ENCODE results near the gene RGS13. TPM values are rescaled to one million over a fixed set of nuclear protein-coding genes. Genes with fewer than 3 reads are reported as not detected.
A peak's percentile ranks its signal among the peaks of the same experiment; 100 is the strongest.

RGS13 gene
- total RNA-seq, 1 donor: not detected

DNA sequence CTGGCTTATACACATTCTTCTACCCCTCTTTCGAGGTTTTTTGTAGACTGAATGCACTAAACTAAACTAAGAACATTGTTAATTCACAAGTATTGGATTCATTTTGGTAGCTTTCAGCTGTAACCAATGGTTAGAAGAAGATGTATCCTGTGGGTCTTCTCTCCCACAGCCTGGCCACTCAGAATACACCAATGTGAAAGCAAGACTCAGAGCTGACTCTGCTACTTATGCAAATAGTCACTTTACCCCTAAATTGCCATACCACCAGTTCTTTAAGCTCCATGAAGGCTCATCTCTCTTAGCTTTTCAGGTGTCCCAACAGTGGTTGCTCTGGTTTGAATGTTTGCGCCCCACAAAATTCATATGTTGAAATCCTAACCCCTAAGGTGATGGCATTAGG, 60.1 kb downstream of the RGS13 start:
- H3K4me3 ChIP-seq (ENCODE audit: low read depth, low read length): no peak overlapping the region
- DNase-seq (ENCODE audit: low read depth): no peak
- TF ChIP-seq, protein P1, sequence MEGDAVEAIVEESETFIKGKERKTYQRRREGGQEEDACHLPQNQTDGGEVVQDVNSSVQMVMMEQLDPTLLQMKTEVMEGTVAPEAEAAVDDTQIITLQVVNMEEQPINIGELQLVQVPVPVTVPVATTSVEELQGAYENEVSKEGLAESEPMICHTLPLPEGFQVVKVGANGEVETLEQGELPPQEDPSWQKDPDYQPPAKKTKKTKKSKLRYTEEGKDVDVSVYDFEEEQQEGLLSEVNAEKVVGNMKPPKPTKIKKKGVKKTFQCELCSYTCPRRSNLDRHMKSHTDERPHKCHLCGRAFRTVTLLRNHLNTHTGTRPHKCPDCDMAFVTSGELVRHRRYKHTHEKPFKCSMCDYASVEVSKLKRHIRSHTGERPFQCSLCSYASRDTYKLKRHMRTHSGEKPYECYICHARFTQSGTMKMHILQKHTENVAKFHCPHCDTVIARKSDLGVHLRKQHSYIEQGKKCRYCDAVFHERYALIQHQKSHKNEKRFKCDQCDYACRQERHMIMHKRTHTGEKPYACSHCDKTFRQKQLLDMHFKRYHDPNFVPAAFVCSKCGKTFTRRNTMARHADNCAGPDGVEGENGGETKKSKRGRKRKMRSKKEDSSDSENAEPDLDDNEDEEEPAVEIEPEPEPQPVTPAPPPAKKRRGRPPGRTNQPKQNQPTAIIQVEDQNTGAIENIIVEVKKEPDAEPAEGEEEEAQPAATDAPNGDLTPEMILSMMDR (IDR thresholded peaks at IDR 0.05; ENCODE audit: insufficient read depth, low read length): no peak

DNA sequence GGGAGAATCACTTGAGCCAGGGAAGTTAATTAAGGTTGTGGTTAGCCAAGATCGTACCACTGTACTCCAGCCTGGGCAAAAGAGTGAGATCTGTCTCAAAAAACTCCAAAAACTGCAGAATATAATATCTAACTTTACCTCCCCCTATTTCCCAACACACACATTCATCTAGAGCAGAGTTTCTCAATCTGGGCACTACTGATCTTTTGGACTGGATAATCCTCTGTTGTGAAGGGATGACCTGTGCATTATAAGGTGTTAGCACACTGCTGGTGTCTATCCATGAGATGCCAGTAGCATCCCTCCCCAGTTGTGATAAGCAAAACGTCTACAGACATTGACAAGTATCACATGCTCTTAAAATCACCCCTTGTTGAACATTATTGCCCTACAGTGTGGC, 61.8 kb downstream of the RGS13 start:
- H3K4me3 ChIP-seq (ENCODE audit: low read depth, low read length): no peak overlapping the region
- DNase-seq (ENCODE audit: low read depth): no peak
- TF ChIP-seq, protein P1 (IDR thresholded peaks at IDR 0.05; ENCODE audit: insufficient read depth, low read length): no peak

DNA sequence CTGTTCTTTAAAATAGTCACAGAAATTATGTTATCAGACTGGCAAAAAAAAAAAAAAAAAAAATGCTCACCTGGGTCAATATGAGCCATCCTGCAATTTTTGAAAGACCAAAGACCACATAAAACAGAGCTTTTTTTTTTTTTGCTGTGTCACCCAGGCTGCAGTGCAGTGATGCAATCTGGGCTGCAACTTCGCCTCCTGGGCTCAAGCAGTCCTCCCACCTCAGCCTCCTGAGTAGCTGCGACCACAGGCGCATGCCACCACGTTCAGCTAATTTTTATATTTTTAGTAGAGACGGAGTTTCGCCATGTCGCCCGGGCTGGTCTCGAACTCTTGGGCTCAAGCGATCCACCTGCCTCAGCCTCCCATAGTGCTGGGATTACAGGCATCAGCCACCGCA, 62.8 kb downstream of the RGS13 start:
- TF ChIP-seq, protein P1 (IDR thresholded peaks at IDR 0.05; ENCODE audit: insufficient read depth, low read length): no peak
- no peak for DNase-seq (ENCODE audit: low read depth)
- H3K4me3 ChIP-seq (ENCODE audit: low read depth, low read length): no peak overlapping the region

DNA sequence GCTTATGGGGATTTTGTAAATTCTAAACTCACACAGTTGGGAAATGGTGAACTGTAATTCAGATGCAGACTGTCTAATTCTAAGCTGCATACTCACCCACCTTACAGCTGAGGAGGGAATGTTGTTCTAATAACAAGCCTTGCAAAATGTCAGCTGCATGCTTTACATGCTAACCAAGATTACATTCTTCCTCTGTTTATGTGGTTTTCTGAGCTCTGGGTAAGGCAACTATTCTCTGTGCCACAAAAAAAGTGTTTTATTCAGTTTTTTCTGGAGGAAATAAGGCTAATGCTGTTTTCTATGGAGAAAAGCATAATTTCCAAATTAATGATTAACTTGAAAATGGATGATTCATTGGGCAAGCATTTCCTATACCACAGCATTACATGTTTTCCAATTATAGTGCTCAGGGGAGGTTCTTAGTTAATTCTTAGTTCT, 64.9 kb downstream of the RGS13 start:
- H3K4me3 ChIP-seq (ENCODE audit: low read depth, low read length): no peak overlapping the region
- TF ChIP-seq, protein P1 (IDR thresholded peaks at IDR 0.05; ENCODE audit: insufficient read depth, low read length): no peak
- DNase-seq (ENCODE audit: low read depth): peak; percentile 87

DNA sequence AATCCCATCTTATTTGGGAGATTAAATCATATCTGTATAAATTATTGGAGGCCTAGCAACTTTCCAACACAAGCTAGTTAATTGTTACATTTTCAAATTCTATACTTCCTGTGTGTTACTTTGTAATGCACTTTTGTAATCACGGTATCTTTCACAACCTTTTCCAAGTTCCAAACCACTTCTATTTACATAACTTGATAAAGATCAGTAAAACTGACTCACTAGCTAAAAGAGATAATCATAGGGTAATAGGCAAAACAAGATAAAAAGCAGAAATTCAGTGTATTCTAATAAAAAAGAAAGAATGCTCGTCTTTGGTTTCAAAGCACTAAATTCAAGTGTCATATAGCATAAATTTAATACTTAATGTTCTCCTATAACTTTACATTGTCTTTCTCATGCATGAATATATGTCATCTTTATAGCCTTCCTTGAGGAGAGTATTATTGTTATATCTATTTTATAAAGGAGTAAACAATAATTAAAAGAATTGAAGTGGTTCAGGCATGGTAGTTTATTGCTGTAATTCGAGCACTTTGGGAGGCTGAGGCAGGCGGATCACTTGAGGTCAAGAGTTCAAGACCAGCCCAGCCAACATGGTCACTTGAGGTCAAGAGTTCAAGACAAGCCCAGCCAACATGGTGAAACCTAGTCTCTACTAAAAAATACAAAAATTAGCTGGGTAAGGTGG, 66.4 kb downstream of the RGS13 start:
- DNase-seq (ENCODE audit: low read depth): peak; percentile 84
- TF ChIP-seq, protein P1 (IDR thresholded peaks at IDR 0.05; ENCODE audit: insufficient read depth, low read length): no peak
- H3K4me3 ChIP-seq (ENCODE audit: low read depth, low read length): no peak overlapping the region

DNA sequence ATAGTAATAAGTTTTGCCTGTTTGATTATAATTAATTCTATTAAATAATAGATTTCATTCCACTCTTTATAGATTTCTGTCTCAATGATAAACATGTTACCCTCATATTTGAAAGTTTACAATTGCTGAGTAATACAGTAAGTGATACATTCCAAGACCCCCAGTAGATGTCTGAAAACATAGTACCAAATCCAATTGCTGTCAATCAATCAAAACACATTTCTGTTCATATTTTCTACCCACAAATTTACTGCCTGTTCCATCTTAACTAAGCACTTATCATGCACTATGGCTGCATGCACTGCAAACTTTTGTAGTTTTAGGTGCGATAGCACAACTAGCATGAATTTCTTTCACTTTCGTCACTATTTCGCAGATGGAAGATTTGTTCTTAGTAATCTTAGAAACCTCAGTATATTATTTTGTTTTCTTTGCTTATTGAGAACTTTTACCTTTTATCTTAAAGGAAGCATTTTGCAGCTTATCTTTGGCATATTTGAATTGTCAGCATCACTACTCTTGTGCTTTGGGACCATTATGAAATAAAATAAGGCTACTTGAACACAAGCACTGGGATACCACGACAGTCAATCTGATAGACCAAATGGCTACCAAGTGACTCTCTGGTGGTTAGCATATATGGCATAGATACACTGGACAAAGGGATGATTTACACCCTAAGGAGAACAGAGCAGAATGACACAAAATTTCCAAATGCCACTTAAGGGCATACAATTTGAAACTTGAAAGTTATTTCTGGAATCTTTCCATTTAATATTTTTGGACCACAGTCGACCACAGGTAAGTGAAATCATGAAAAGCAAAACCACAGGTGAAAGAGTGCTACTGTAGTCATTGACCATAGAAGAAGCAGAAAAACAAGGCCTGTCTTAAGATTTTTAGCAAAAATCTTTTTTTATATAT, 67.6 kb downstream of the RGS13 start:
- TF ChIP-seq, protein P1 (IDR thresholded peaks at IDR 0.05; ENCODE audit: insufficient read depth, low read length): no peak
- no peak overlapping the region for H3K4me3 ChIP-seq (ENCODE audit: low read depth, low read length)
- no peak for DNase-seq (ENCODE audit: low read depth)

Data from fibroblast of the aortic adventitia (primary cell).